ENCODE data around the gene HNRNPA2B1. TPM values are rescaled to one million over a fixed set of nuclear protein-coding genes. Genes with fewer than 3 reads are reported as not detected.
A peak's percentile ranks its signal among the peaks of the same experiment; 100 is the strongest.
"Not testable (repeated sequence)": the region's sequence is repeated elsewhere in the genome, so short reads cannot be mapped to it uniquely, and the experiment has no call there.

The HNRNPA2B1 gene
- total RNA-seq, 1 experiment from 2014 or later: 170 TPM

DNA sequence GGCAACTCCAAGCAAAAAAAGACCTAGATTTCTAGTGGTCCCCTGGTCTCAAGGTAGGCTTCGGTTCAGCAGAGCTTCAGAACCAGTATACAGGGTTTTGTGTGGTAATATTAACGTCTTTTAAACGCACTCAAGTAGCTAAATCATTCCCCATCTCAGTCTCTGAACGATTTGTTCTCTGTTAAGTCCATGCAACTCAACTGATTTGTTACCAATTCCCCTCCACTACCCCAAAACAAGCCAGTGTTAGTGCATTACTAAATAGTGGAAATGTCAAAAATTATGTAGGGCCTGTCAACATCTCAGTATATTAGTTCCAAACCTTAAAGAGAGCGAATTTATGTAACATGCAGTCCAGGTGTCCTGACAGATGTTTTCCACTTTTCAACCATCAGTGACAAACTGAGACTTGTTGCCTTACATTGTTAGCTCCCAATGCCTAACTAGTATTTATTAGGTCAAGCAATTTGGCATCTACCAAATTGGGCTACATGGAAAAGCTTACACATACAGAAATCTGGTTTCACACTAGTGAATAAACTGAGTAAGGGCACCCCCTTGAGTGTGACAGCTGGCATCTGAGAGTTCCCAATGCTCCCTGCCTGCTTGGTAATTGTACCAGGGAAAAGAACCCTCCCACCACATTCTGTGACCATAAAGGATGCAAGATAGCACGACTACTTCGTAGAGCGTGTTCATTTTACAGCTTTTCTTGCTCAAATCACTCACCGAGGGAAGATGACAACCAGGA is 12.2 kb downstream of the HNRNPA2B1 start:
- no peak for DNase-seq (ENCODE audit: low read depth)
- in situ Hi-C loops (cut with HindIII; ENCODE audit: low pct_unique_long_range_greater_than_20kb, low sequenced_read_pairs): no loop called here

DNA sequence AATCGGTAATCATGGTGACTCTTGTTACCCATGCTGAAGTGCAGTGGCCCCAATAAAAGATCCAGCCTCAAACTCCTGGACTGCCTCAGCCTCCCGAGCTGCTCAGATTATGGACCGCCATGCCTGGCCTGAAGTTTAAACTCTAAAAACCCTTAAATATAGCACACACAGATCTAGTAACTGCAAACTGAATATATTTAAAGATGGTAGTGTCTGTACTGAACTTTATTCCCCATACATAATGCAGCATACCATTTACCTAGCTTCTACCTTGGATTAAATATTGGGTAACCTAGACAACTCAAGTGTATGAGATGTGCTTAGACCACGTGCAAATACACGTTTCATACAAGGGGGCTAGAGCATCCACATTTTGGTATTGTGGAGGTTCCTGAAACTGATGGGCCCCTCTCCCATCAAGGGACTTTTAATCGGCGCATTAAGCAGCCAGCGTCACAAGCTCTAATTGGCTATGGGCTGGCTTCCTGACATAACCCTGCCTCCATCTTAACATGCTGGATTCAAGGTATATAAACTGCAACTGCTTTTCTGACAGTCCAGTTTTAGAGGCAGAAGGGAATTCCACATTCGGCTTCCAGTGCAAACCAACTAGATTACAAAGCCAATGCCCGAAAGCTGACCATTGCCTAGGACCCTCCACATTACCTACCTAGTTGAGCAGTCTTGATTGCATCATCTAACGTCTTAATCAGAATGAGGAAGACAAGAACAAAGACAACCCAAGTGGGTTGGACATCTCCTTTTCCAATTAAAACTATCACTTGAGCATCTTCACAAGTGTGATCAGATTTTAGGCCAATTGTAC is 13.0 kb downstream of the HNRNPA2B1 start:
- DNase-seq (ENCODE audit: low read depth): peak; percentile 46
- in situ Hi-C loops (cut with HindIII; ENCODE audit: low pct_unique_long_range_greater_than_20kb, low sequenced_read_pairs): no loop called here

DNA sequence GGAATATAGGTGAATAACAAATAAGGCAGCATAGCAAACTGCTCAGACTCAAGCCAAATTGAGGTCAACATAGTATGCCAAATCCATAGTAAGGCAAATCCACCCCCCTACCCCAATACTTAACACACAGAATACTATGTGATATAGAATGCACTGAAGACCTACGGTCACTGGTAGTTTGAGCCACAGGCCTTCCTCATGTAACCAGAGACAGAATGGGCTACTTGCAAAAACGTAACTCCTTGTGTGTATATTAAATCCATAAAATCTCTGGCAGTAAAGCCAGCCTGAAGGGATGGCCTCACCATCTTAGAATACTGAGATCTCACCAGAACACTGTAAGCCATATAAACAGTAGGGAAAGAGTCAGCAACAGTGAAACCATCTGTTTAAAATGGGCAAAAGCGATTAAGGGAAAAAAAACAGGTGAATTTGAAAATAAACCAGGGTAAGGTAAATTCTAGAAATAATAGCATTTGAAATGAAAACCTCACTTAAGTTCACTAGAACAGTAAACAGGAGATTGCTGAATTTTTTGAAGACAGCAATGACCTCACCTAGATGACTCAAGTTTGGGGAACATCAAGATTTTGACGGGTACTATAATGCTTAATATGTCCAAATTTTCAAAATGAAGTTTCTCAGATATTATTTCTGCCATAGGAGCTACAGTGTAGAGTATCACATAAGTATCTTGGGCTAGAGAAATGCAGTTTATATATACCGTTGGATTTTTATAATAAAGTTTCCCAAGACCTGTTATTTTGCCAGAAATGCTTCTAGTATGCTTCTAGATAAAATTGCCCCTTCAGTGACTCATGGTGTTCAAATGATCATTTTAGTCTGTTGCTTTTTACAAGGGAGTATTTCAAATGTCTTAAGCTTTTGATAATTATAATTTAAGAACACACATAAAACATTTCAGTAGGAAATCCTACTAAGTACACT is 13.9 kb downstream of the HNRNPA2B1 start:
- in situ Hi-C loops (cut with HindIII; ENCODE audit: low pct_unique_long_range_greater_than_20kb, low sequenced_read_pairs): no loop called here
- no peak for DNase-seq (ENCODE audit: low read depth)

DNA sequence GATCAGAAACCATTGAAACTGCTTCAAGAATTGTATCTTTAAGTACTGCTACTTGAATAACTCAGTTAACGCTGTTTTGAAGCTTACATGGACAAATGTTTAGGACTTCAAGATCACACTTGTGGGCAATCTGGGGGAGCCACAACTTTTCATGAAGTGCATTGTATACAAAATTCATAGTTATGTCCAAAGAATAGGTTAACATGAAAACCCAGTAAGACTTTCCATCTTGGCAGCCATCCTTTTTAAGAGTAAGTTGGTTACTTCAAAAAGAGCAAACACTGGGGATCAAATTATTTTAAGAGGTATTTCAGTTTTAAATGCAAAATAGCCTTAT is 14.7 kb downstream of the HNRNPA2B1 start:
- no peak for DNase-seq (ENCODE audit: low read depth)
- in situ Hi-C loops (cut with HindIII; ENCODE audit: low pct_unique_long_range_greater_than_20kb, low sequenced_read_pairs): no loop called here

DNA sequence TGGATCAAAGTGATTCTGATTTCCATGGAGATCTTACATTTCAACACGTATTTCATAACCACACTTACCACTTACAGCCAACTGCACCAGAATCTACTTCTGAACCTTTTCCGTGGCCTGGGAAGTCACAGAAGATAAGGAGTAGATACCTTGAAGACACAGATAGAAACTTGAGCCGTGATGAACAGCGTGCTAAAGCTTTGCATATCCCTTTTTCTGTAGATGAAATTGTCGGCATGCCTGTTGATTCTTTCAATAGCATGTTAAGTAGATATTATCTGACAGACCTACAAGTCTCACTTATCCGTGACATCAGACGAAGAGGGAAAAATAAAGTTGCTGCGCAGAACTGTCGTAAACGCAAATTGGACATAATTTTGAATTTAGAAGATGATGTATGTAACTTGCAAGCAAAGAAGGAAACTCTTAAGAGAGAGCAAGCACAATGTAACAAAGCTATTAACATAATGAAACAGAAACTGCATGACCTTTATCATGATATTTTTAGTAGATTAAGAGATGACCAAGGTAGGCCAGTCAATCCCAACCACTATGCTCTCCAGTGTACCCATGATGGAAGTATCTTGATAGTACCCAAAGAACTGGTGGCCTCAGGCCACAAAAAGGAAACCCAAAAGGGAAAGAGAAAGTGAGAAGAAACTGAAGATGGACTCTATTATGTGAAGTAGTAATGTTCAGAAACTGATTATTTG is 15.3 kb downstream of the HNRNPA2B1 start:
- no peak for DNase-seq (ENCODE audit: low read depth)
- in situ Hi-C loops (cut with HindIII; ENCODE audit: low pct_unique_long_range_greater_than_20kb, low sequenced_read_pairs): no loop called here

DNA sequence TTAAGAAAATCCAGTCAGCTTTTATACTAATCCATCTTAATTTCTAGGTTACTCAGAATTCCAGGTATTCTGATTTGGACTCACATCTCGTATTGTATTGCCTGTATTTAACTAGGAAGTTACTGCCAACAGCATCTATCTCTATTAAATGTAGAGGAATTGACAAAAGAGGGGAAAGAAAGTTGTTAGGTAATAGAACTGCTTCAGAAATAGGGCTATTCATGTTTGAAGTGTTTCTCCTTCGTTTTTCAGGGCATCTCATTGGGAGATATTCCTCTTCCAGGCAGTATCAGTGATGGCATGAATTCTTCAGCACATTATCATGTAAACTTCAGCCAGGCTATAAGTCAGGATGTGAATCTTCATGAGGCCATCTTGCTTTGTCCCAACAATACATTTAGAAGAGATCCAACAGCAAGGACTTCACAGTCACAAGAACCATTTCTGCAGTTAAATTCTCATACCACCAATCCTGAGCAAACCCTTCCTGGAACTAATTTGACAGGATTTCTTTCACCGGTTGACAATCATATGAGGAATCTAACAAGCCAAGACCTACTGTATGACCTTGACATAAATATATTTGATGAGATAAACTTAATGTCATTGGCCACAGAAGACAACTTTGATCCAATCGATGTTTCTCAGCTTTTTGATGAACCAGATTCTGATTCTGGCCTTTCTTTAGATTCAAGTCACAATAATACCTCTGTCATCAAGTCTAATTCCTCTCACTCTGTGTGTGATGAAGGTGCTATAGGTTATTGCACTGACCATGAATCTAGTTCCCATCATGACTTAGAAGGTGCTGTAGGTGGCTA is 16.1 kb downstream of the HNRNPA2B1 start:
- in situ Hi-C loops (cut with HindIII; ENCODE audit: low pct_unique_long_range_greater_than_20kb, low sequenced_read_pairs); DNase-seq (ENCODE audit: low read depth): not testable (repeated sequence)

DNA sequence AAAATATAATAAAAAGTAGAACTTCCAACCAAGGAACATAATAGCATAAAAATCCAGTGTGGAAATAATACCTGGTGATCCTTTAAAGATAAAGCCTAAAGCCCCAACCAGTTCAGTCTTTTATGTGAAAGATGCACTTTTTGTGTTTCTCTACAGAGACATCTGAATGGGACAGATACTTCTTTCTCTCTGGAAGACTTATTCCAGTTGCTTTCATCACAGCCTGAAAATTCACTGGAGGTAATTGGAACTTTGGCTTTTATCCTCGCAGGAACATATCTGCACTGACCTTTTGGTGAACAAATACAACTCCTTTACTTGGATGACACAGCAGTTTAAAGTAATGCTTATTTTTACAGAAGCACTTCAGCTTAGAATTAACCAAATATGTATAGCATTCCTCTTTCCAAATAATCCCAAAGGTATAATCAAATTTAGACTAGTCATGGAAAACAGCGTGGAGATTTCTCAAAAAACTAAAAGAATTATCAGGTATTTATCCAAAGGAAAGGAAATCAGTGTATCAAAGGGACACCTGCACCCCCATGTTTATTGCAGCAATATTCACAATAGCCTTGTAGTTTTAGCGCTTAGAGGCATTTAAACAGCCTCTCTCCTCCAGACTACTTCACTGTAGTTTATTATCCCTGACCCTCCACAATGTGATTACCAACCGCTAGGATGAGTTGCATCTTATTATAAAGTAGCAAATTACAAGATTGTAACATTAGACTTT is 16.8 kb downstream of the HNRNPA2B1 start:
- in situ Hi-C loops (cut with HindIII; ENCODE audit: low pct_unique_long_range_greater_than_20kb, low sequenced_read_pairs): no loop called here
- no peak for DNase-seq (ENCODE audit: low read depth)

DNA sequence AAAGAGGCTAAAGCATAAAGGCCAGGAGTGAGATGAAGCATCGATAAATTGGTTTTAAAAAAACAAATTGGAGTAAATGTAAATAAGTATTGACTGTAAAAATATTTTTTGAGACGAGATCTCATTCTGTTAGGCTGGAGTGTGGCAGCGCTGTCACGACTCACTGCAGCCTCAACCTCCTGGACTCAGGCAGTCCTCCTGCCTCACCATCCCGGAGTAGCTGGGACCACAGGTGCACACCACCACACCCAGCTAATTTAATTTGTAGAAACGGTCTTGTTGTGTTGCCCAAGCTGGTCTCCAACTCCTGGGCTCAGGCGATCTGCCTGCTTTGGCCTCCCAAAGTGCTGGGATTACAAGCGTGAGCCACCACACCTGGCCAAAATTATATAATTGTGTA is 17.8 kb downstream of the HNRNPA2B1 start:
- in situ Hi-C loops (cut with HindIII; ENCODE audit: low pct_unique_long_range_greater_than_20kb, low sequenced_read_pairs): no loop called here
- DNase-seq (ENCODE audit: low read depth): no peak

DNA sequence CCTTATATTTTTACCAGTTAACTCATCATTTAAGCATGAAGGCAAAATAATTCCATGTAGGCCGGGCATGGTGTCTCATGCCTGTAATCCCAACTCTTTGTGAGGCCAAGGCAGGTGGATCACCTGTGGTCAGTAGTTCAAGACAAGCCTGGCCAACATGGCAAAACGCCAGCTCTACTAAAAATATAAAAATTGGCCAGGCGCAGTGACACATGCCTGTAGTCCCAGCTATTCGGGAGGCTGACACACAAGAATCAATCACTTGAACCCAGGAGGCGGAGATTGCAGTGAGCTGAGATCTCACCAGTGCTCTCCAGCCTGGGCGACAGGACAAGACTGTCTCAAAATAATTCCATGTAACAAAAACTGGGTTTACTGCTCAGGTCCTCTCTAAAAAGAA is 18.3 kb downstream of the HNRNPA2B1 start:
- in situ Hi-C loops (cut with HindIII; ENCODE audit: low pct_unique_long_range_greater_than_20kb, low sequenced_read_pairs): no loop called here
- no peak for DNase-seq (ENCODE audit: low read depth)

DNA sequence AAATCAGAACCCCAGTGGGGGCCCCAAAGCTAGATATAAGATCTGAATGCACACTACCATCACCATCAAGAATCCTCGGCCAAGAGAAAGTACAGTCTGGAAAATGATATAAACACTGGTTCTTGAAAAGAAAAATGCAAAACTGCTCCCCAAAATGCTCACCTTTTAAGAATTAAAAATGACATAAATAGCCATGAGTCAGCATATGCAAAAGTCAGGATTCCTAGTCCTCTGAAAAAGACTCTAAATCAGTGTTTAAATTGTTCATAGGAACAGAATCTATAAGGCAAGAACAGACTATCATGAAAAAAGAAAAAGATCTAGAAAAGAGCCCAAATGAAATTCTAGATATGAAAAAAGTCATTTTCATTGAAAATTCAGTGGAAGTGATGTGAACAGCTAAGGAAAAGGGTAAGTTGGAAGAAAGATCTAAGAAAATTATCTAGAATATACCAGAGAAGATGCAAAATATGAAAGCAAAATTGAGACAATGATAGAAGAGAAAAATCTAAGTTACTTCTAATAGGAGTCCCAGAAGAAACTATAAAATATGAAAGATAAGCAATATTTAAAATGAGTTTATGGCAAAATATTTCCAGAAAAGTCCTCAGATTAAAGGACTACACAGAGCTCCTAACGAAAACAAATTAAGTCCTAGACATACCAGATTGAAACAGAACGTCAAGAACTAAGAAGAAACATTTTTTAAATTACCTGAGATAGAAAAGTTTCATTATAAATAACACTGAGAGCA is 18.9 kb downstream of the HNRNPA2B1 start:
- DNase-seq (ENCODE audit: low read depth): no peak
- in situ Hi-C loops (cut with HindIII; ENCODE audit: low pct_unique_long_range_greater_than_20kb, low sequenced_read_pairs): no loop called here

DNA sequence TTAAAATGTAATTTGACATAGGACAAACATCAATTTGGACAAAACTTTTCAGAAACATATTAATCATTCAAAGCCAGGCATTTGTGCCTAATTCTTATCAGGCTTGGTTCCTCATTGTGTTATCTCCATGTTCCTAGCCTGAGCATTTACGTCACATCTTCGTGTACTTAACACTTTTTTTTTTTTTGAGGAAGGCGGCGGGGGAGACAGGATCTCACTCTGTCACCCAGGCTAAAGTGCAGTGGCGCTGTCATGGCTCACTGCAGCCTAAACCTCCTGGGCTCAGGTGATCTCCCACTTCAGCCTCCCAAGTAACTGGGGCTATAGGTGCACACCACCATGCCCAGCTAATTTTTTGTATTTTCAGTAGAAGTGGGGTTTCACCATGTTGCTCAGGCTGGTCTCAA is 19.8 kb downstream of the HNRNPA2B1 start:
- DNase-seq (ENCODE audit: low read depth): no peak
- in situ Hi-C loops (cut with HindIII; ENCODE audit: low pct_unique_long_range_greater_than_20kb, low sequenced_read_pairs): no loop called here

DNA sequence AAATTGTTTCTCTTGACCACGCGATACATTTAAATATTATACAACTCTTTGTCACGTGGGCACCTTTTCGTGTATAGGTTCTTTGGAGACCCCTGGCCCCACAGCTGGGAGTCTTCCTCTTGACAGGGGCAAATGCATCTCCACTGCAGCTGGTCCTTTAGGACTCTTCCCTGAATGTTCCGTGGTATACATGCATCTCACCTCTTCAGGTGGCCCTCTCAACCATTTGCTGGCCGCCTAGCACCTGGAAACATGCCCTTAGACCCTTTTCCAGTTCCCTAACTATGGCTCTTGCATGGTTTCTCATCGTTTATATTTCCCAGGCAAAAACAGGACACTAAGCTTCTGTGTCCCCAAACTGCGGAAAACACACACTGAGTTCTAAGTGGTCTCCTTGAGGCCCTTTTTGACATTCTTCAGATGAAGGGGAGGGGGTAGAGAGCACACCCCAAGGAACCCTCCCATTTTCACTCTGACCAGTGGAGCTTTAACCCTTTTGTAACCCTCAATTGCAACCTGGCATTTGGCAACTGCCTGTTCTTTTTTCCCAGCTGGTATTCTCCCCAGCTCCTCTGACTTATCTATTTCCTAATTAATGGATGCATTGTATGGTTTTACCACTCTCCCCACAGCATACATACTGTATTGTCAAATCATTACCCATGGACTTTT is 20.6 kb downstream of the HNRNPA2B1 start:
- in situ Hi-C loops (cut with HindIII; ENCODE audit: low pct_unique_long_range_greater_than_20kb, low sequenced_read_pairs): no loop called here
- no peak for DNase-seq (ENCODE audit: low read depth)

DNA sequence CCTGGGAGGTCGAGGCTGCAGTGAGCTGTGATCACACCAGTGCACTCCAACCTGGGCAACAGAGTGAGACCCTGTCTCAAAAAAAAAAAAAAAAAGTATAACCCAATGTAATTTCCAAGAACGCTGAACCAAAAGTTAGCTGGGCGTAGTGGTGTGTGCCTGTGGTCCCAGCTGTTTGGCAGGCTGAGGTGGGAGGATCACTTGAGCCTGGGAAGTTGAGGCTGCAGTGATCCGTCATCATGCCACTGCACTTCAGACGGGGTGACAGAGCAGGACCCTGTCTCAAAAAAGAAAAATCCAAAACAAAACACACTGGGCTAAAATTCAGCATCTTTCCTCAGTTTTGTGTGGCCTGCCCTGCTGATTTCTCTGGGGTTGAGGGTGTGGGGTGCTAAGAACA is 21.1 kb downstream of the HNRNPA2B1 start:
- DNase-seq (ENCODE audit: low read depth): no peak
- in situ Hi-C loops (cut with HindIII; ENCODE audit: low pct_unique_long_range_greater_than_20kb, low sequenced_read_pairs): no loop called here

DNA sequence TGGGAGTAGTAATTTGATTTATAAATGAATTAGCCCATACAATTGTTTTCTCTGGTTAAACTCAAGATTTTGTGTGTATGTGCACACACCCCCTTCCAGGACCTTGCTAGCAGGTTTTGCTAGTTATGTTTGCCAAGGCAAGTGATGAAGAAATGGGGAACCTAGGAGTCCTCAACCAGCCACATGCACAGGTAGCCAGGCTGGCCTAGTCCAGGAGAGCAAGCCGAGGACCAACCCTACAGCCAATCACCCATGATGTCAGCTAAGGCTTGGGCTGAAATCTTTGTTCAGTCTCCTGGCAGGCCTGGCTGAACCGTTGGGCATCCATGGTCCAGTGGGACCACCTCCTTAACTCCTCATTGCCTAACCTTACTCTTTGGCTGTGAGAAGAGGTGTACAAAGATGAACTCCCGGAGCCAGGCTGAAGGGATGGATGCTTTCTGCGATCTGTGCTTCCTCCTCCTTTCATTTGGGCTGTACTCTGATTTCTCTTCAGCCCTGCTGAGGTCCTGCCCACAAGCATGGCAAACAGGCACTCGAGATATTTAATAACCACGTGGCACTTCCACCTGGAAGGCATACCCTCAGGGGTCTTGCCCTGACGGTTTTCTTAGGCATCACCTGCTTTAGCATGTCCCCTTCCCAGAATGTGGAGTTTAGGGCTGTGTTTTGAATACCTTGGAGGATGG is 22.1 kb downstream of the HNRNPA2B1 start:
- in situ Hi-C loops (cut with HindIII; ENCODE audit: low pct_unique_long_range_greater_than_20kb, low sequenced_read_pairs): no loop called here
- no peak for DNase-seq (ENCODE audit: low read depth)

DNA sequence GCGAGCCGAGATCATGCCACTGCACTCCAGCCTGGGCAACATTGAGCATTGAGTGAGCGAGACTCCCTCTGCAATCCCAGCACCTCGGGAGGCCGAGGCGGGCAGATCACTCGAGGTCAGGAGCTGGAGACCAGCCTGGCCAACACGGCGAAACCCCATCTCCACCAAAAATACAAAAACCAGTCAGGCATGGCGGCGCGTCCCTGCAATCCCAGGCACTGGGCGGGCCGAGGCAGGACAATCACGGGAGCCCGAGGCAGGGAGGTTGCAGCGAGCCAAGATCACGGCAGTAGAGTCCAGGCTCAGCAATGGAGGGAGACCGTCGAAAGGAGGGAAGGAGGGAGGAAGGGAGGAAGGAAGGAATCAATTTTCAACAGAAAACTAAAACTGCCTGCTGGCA is 23.3 kb downstream of the HNRNPA2B1 start:
- in situ Hi-C loops (cut with HindIII; ENCODE audit: low pct_unique_long_range_greater_than_20kb, low sequenced_read_pairs); DNase-seq (ENCODE audit: low read depth): not testable (repeated sequence)

Data from Caki2 (cell line).